C4-2B (cell line): ENCODE data around the gene MYBPC1.

Experiments
- H3K27ac ChIP-seq: fragments of 450-650 bp; 2 replicates; pipeline ENCODE4 v1.5.1; 2017
- CTCF ChIP-seq: fragments of 450-650 bp; conservative IDR thresholded peaks from 2 replicates; pipeline ENCODE4 v1.5.1; 2017; ENCODE audit warnings: mild to moderate bottlenecking
- ZFX ChIP-seq: fragments of 450-650 bp; IDR thresholded peaks from 2 replicates; pipeline ENCODE4 v1.6.1; 2017

MYBPC1 gene

GRCh38 chr12:101616027-101616494 lies 21.3 kb downstream of the MYBPC1 start:
- TF ChIP-seq ZFX (no peak), CTCF (no peak)
- peak overlapping the region; percentile 94 for H3K27ac ChIP-seq

- no peak for TF ChIP-seq CTCF
- TF ChIP-seq ZFX, result no peak
- H3K27ac ChIP-seq, result peak overlapping the region; percentile 95; the same call in 1 of the 2 replicates
These were observed 24.4 kb downstream of the MYBPC1 start for GRCh38 chr12:101619026-101619786.

GRCh38 chr12:101619858-101620761 lies 25.3 kb downstream of the MYBPC1 start:
- TF ChIP-seq ZFX (no peak), CTCF (no peak)
- peak overlapping the region; percentile 95; the same call in 1 of the 2 replicates for H3K27ac ChIP-seq

GRCh38 chr12:101620762-101621133 lies 26.0 kb downstream of the MYBPC1 start:
- no peak for TF ChIP-seq ZFX
- no peak for TF ChIP-seq CTCF
- H3K27ac ChIP-seq, result peak overlapping the region; percentile 95; the same call in 1 of the 2 replicates

GRCh38 chr12:101628676-101629075 lies 33.9 kb downstream of the MYBPC1 start:
- H3K27ac ChIP-seq, result no peak overlapping the region
- no peak for TF ChIP-seq ZFX
- TF ChIP-seq CTCF, result no peak

GRCh38 chr12:101634724-101635123 lies 40.0 kb downstream of the MYBPC1 start:
- TF ChIP-seq ZFX (no peak), CTCF (no peak)
- no peak overlapping the region for H3K27ac ChIP-seq

- no peak overlapping the region for H3K27ac ChIP-seq
- TF ChIP-seq CTCF (no peak), ZFX (no peak)
These were observed 43.2 kb downstream of the MYBPC1 start for GRCh38 chr12:101637936-101638335.
